Epithelial cell of esophagus (primary cell): ENCODE results near the gene APCDD1L.
A peak's percentile ranks its signal among the peaks of the same experiment; 100 is the strongest.

Experiments
- DNase-seq: peaks from one replicate; pipeline ENCODE4 v3.0.0; 2010; ENCODE audit warnings: low read depth
- H3K4me3 ChIP-seq: 2 replicates; pipeline ENCODE4 v1.5.1; 2011; ENCODE audit warnings: mild to moderate bottlenecking, low read length, control low read depth
- CTCF ChIP-seq: IDR thresholded peaks from 2 replicates; pipeline ENCODE4 v1.5.1; 2011; ENCODE audit warnings: low read depth, mild to moderate bottlenecking, low read length, control low read depth, inconsistent platforms; ENCODE audit not compliant: insufficient read depth; ENCODE audit errors: missing control alignments

APCDD1L gene

GRCh38 chr20:58514321-58515232 is 622 bp downstream of the APCDD1L start:
- TF ChIP-seq CTCF, result no peak
- H3K4me3 ChIP-seq, result peak overlapping the region; percentile 34
- peak; percentile 35 for DNase-seq

GRCh38 chr20:58513580-58514285 is 1.5 kb downstream of the APCDD1L start:
- H3K4me3 ChIP-seq, result no peak overlapping the region
- no peak for DNase-seq
- TF ChIP-seq CTCF, result no peak

GRCh38 chr20:58512808-58513552 is 2.2 kb downstream of the APCDD1L start:
- no peak for TF ChIP-seq CTCF
- H3K4me3 ChIP-seq, result no peak overlapping the region
- DNase-seq, result no peak

GRCh38 chr20:58511861-58512260 is 3.3 kb downstream of the APCDD1L start:
- TF ChIP-seq CTCF, result no peak
- no peak overlapping the region for H3K4me3 ChIP-seq
- DNase-seq, result no peak

GRCh38 chr20:58511364-58511763 is 3.8 kb downstream of the APCDD1L start:
- DNase-seq, result peak; percentile 54
- TF ChIP-seq CTCF, result no peak
- no peak overlapping the region for H3K4me3 ChIP-seq

- DNase-seq, result no peak
- H3K4me3 ChIP-seq, result no peak overlapping the region
- TF ChIP-seq CTCF, result no peak
Measured at GRCh38 chr20:58510921-58511320, 4.3 kb downstream of the APCDD1L start.
